Fibroblast of mammary gland (primary cell): ENCODE data around the gene SBF2.
"Not testable (repeated sequence)": the region's sequence is repeated elsewhere in the genome, so short reads cannot be mapped to it uniquely, and the experiment has no call there.

Source experiments
- DNase-seq: peaks from one replicate; pipeline ENCODE4 v3.0.0-alpha.2; 2010; ENCODE audit warnings: low read depth
- H3K4me3 ChIP-seq: 2 replicates; pipeline ENCODE4 v1.5.1; 2011; ENCODE audit warnings: low read depth, mild to moderate bottlenecking, low read length, moderate library complexity; ENCODE audit not compliant: control insufficient read depth
- CTCF ChIP-seq: conservative IDR thresholded peaks from 2 replicates; pipeline ENCODE4 v1.5.1; 2011; ENCODE audit warnings: low read depth, low read length, inconsistent platforms; ENCODE audit not compliant: control insufficient read depth, insufficient read depth

Gene SBF2

GRCh38 chr11:10002221-10002620 lies 291.8 kb downstream of the SBF2 start:
- no peak for DNase-seq
- no peak for TF ChIP-seq CTCF

GRCh38 chr11:9992306-9992705 lies 301.7 kb downstream of the SBF2 start:
- H3K4me3 ChIP-seq, result no peak overlapping the region
- no peak for DNase-seq
- no peak for TF ChIP-seq CTCF

More at GRCh38 chr11:10002221-10002620, 291.8 kb downstream of the SBF2 start:
- H3K4me3 ChIP-seq, result no peak overlapping the region

- no peak overlapping the region for H3K4me3 ChIP-seq
- TF ChIP-seq CTCF, result peak; percentile 17
- peak; percentile 41 for DNase-seq
Observed at GRCh38 chr11:9990221-9990973, 303.6 kb downstream of the SBF2 start.

- DNase-seq, H3K4me3 ChIP-seq: not testable (repeated sequence)
Observed at GRCh38 chr11:9987303-9987702, 306.7 kb downstream of the SBF2 start.

- peak; percentile 51 for DNase-seq
- H3K4me3 ChIP-seq, result no peak overlapping the region
- no peak for TF ChIP-seq CTCF
Observed at GRCh38 chr11:9982796-9983579, 311.0 kb downstream of the SBF2 start.

GRCh38 chr11:9982127-9982795 lies 311.8 kb downstream of the SBF2 start:
- peak; percentile 36 for DNase-seq
- TF ChIP-seq CTCF, result no peak
- H3K4me3 ChIP-seq, result no peak overlapping the region

- no peak for TF ChIP-seq CTCF
- no peak overlapping the region for H3K4me3 ChIP-seq
- no peak for DNase-seq
Observed at GRCh38 chr11:9980931-9981330, 313.1 kb downstream of the SBF2 start.
